K562 (cell line): ENCODE measurements around the gene CRYBG1. TPM values are rescaled to one million over a fixed set of nuclear protein-coding genes. Genes with fewer than 3 reads are reported as not detected.

Experiments
- ATAC-seq: fragments of 200-7000 bp; cut with Tn5 transposase; 3 replicates; pipeline ENCODE4 v1.9.1; 2020; ENCODE audit warnings: moderate library complexity
- BruUV-seq: library from RNA; stranded (reverse); fragments of 400-500 nt; replicated peaks from 2 replicates; lab custom pipeline; 2021; lab: Mats Ljungman, UMichigan
- CTCF ChIA-PET: fragments of 300-600 bp; formaldehyde crosslinking; extraction: SDS; loops from one replicate; lab custom pipeline; 2021; ENCODE audit warnings: low intra/inter-chr PET ratio; lab: Yijun Ruan, JAX
- POLR2A ChIA-PET: fragments of 300-600, 350-650 bp; sonication (Branson Sonifier 250); formaldehyde crosslinking; extraction: SDS; loops from one replicate; lab custom pipeline; 2021; ENCODE audit warnings: antibody characterized with exemption, inconsistent platforms; lab: Yijun Ruan, JAX
- DNase-seq, 4 experiments: peaks; one replicate each; pipeline versions ENCODE4 v3.0.0 to v3.0.0-alpha.2; 2011 to 2018; ENCODE audit warnings: low spot score in 3 of 4, mixed read lengths in 3 of 4; ENCODE audit errors: extremely low read depth in 1 of 4
- FAIRE-seq: peaks from 2 replicates; lab custom pipeline; 2011; peaks lifted over from hg19 to GRCh38; lab: Jason Lieb, UNC
- H2AFZ ChIP-seq: 2 replicates; pipeline ENCODE4 v1.6.0; 2011; ENCODE audit warnings: low read depth, low read length, control low read depth, inconsistent platforms
- H3K27ac ChIP-seq: fragments of 200-600 bp; 3 replicates; pipeline ENCODE4 v1.8.0; 2011; ENCODE audit warnings: low read depth, mild to moderate bottlenecking, control low read depth, inconsistent platforms, low read length, moderate library complexity, mixed read lengths; ENCODE audit errors: extremely low read depth
- H3K27me3 ChIP-seq, 2 experiments: fragments of 300-600 bp in 1 of 2; 2 replicates in 1 of 2; 3 replicates in 1 of 2; pipeline versions ENCODE4 v1.6.0 to v1.8.0; 2011; ENCODE audit warnings: inconsistent platforms in 2 of 2, low read length in 2 of 2, mild to moderate bottlenecking in 1 of 2, mixed read lengths in 1 of 2, moderate library complexity in 1 of 2; ENCODE audit not compliant: control insufficient read depth in 2 of 2, insufficient read depth in 2 of 2
- H3K36me3 ChIP-seq: fragments of 300-600 bp; 3 replicates; pipeline ENCODE4 v1.8.0; 2011; ENCODE audit warnings: mild to moderate bottlenecking, low read length, inconsistent platforms; ENCODE audit not compliant: control insufficient read depth, insufficient read depth
- H3K4me1 ChIP-seq, 2 experiments: fragments of 200-600 bp in 1 of 2; replicated peaks in 1 of 2; 2 replicates in 1 of 2; 3 replicates in 1 of 2; pipeline versions ENCODE4 v1.5.1 to v1.8.0; 2011; ENCODE audit warnings: inconsistent platforms in 2 of 2, low read length in 2 of 2, mild to moderate bottlenecking in 1 of 2, mixed read lengths in 1 of 2, moderate library complexity in 1 of 2; ENCODE audit not compliant: control insufficient read depth in 2 of 2, insufficient read depth in 2 of 2
- H3K4me2 ChIP-seq: 2 replicates; pipeline ENCODE4 v1.6.1; 2011; ENCODE audit warnings: low read length, control low read depth, inconsistent platforms, mixed read lengths; ENCODE audit not compliant: insufficient read depth
- H3K4me3 ChIP-seq: fragments of 200-600 bp; sonication (generic), shearing (Covaris generic); 2 replicates; pipeline ENCODE4 v1.5.1; 2016; ENCODE audit warnings: control low read depth, inconsistent platforms
- H3K79me2 ChIP-seq: fragments of 200-600 bp; 3 replicates; pipeline ENCODE4 v1.8.0; 2011; ENCODE audit warnings: low read length, inconsistent platforms; ENCODE audit not compliant: control insufficient read depth, insufficient read depth
- H3K9ac ChIP-seq, 2 experiments: 2 replicates each; pipeline versions ENCODE4 v1.6.0 to v1.6.1; 2011; ENCODE audit warnings: low read depth in 2 of 2, low read length in 2 of 2, control low read depth in 1 of 2, inconsistent platforms in 1 of 2, mild to moderate bottlenecking in 1 of 2, mixed read lengths in 1 of 2; ENCODE audit not compliant: insufficient read depth in 1 of 2
- H3K9me1 ChIP-seq: one replicate; pipeline ENCODE4 v1.6.0; 2011; ENCODE audit warnings: inconsistent platforms, mild to moderate bottlenecking, low read length, moderate library complexity; ENCODE audit not compliant: control insufficient read depth, insufficient read depth
- H3K9me3 ChIP-seq: replicated peaks from 2 replicates; pipeline ENCODE4 v1.5.1; 2011; ENCODE audit warnings: low read depth, low read length, inconsistent platforms; ENCODE audit not compliant: control insufficient read depth, insufficient read depth
- H4K20me1 ChIP-seq: replicated peaks from 2 replicates; pipeline ENCODE4 v1.6.1; 2011; ENCODE audit warnings: low read length, inconsistent platforms, mixed read lengths; ENCODE audit not compliant: control insufficient read depth, insufficient read depth
- ASH1L ChIP-seq: fragments of 450-650 bp; IDR thresholded peaks from 2 replicates; pipeline ENCODE4 v1.6.1; 2018; ENCODE audit warnings: borderline replicate concordance, mild to moderate bottlenecking, low read depth; ENCODE audit not compliant: partially characterized antibody
- BACH1 ChIP-seq: fragments of 200-800 bp; sonication (Bioruptor generic); IDR thresholded peaks from 2 replicates; pipeline ENCODE4 v1.6.1; 2016; ENCODE audit warnings: missing genetic modification characterization, missing compliant biosample characterization
- CEBPG ChIP-seq, 3 experiments: fragments of 200-800 bp in 1 of 3; sonication (Bioruptor generic) in 1 of 3; sonication (generic) in 1 of 3; formaldehyde crosslinking in 1 of 3; IDR thresholded peaks in 2 of 3; conservative IDR thresholded peaks in 1 of 3; 2 replicates each; pipeline versions ENCODE4 v1.6.1 to v1.8.0; 2016 to 2022; ENCODE audit warnings: missing compliant biosample characterization in 2 of 3, missing genetic modification characterization in 2 of 3, mild to moderate bottlenecking in 1 of 3, missing genetic modification reagents in 1 of 3
- HDAC2 ChIP-seq: fragments of 450-650 bp; IDR thresholded peaks from 2 replicates; pipeline ENCODE4 v1.6.1; 2016; ENCODE audit warnings: mild to moderate bottlenecking
- KAT7 ChIP-seq: sonication (generic); formaldehyde crosslinking; IDR thresholded peaks from 2 replicates; pipeline ENCODE4 v1.8.0; 2022; ENCODE audit warnings: missing genetic modification reagents, mild to moderate bottlenecking, borderline replicate concordance
- NCOA1 ChIP-seq: fragments of 450-650 bp; IDR thresholded peaks from 2 replicates; pipeline ENCODE4 v1.6.1; 2016; ENCODE audit warnings: low read depth
- NFRKB ChIP-seq: fragments of 450-650 bp; IDR thresholded peaks from 2 replicates; pipeline ENCODE4 v1.6.1; 2016; ENCODE audit warnings: low read depth
- POLR2A ChIP-seq: fragments of 450-650 bp; conservative IDR thresholded peaks from 2 replicates; pipeline ENCODE4 v1.6.1; 2016
- XRCC5 ChIP-seq: fragments of 200-400 bp; formaldehyde crosslinking; IDR thresholded peaks from 2 replicates; pipeline ENCODE4 v1.6.1; 2017; ENCODE audit warnings: low read depth, mild to moderate bottlenecking, low read length
- ZNF764 ChIP-seq: fragments of 250-450 bp; sonication (Bioruptor Pico); IDR thresholded peaks from 2 replicates; pipeline ENCODE4 v1.4.0; 2020; ENCODE audit warnings: low read depth, mild to moderate bottlenecking, moderate library complexity
- WGBS: fragments of 100-300 bp; shearing (Covaris generic); methylation state at CpG from one replicate; pipeline ENCODE4 v1.1.6; 2016; ENCODE audit warnings: low coverage, mixed read lengths; ENCODE audit not compliant: insufficient coverage; ENCODE audit errors: missing lambda C conversion rate; 5-methylcytosine and 5-hydroxymethylcytosine counted together
- in situ Hi-C: fragments of 300-500 bp; cut with MboI; formaldehyde crosslinking; loops from 4 replicates; pipeline ENCODE4 v1.15.0; 2018; ENCODE audit warnings: inconsistent platforms, mixed read lengths
- intact Hi-C: fragments of 100-400 bp; cut with micrococcal nuclease; formaldehyde crosslinking; loops from 2 replicates; pipeline ENCODE4 v1.14.2; 2022
- polyA plus RNA-seq, 8 experiments: library from polyadenylated mRNA; depleted of rRNA in 4 of 8; stranded (reverse) in 5 of 8; unstranded in 3 of 8; fragments of >200 nt; fragmentation: Nextera tagmentation in 2 of 8; fragmentation: Illumina TruSeq in 1 of 8; extraction: Ambion mirVana in 2 of 8; extraction: Trizol in 1 of 8; gene quantifications; 2 replicates each; pipeline versions ENCODE4 v1.2.1 to v1.2.3, GENCODE V29; 2011 to 2014; ENCODE audit warnings: inconsistent platforms in 1 of 8, missing spikeins in 1 of 8
- total RNA-seq, 7 experiments: library from RNA; depleted of rRNA in 6 of 7; stranded (reverse); fragments of >200 nt in 6 of 7; fragmentation: Illumina TruSeq in 2 of 7; extraction: Trizol in 2 of 7; gene quantifications; 2 replicates each; pipeline versions ENCODE4 v1.2.1 to v1.2.3, GENCODE V29; 2011 to 2021; ENCODE audit warnings: low replicate concordance in 1 of 7
- TF ChIP-seq, protein P1 (sequence below): IDR thresholded peaks from 3 replicates; pipeline ENCODE4 v1.6.1; 2011; ENCODE audit warnings: borderline replicate concordance, mild to moderate bottlenecking; ENCODE audit not compliant: insufficient read length, insufficient read depth
- TF ChIP-seq, protein P2 (sequence below), 2 experiments: fragments of 450-650 bp in 1 of 2; sonication (generic) in 1 of 2; formaldehyde crosslinking in 1 of 2; IDR thresholded peaks in 1 of 2; conservative IDR thresholded peaks in 1 of 2; 2 replicates each; pipeline versions ENCODE4 v1.6.1 to v1.8.1; 2016 to 2023; ENCODE audit warnings: mild to moderate bottlenecking in 2 of 2, moderate library complexity in 2 of 2, inconsistent platforms in 1 of 2, missing genetic modification reagents in 1 of 2
- TF ChIP-seq, protein P3 (sequence below): IDR thresholded peaks from 2 replicates; pipeline ENCODE4 v1.6.1; 2011; ENCODE audit not compliant: insufficient read length; ENCODE audit errors: extremely low read depth

The CRYBG1 gene
- total and polyA plus RNA-seq, 9 of the 15 experiments (the other 6 are each of a cell fraction or from before 2014, with no cell fraction given): 0.07 to 0.47 (median 0.11) TPM

DNA sequence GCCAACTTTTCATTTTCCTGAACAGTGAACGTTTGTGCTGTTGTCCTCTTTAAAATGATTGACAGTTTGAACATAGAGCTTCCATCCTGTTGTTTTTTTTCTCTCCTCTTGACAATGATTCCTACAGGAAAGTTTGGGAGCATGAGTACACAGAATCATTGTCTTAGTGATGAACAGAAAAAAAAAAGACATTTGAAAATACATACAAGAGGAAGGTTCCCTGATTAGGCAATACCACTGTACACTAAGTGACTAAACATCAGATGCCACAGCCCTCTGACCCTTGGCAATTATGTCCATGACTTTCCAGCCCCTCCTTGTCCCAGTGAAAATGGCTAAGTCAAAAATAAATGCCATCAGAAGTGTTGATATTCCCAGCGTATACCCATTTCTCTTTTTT is 197.3 kb downstream of the CRYBG1 start:
- no peaks in the 10 kb centered on the region for H3K9me1 ChIP-seq
- BruUV-seq: no TSS peak
- DNase-seq (no peak), ATAC-seq (no peak)
- intact Hi-C loops: no loop called here
- no peak overlapping the region for H2AFZ ChIP-seq
- H3K36me3 ChIP-seq: no peaks in the 10 kb centered on the region
- H3K4me3 ChIP-seq: no peak overlapping the region
- no peak for TF ChIP-seq CEBPG (CRISPR knock-in tag; IDR thresholded peaks at IDR 0.05)
- 0 out of 4 replicates have a peak, but pooled peaks of 1 of the 2 experiments have one; percentile 46 for TF ChIP-seq CEBPG (tag; conservative IDR thresholded peaks at IDR 0.05 in 1 of 2, IDR thresholded peaks at IDR 0.05 in 1 of 2)
- TF ChIP-seq KAT7: no peak
- TF ChIP-seq, all 486 proteins: peak for 1
- FAIRE-seq: no peak
- in situ Hi-C loops: loop anchor here (25.0 kb wide), 1 partner anchor 429 kb away; no protein-coding TSS in a partner anchor
- POLR2A ChIA-PET: no interaction called here
- H4K20me1 ChIP-seq: no peaks in the 10 kb centered on the region
- H3K4me2 ChIP-seq: no peak overlapping the region
- no peaks in the 10 kb centered on the region for H3K4me1 ChIP-seq
- peaks cover 8 to 18% of the 10 kb centered on the region in 2 experiments; a peak in 3 of 5 replicates for H3K27me3 ChIP-seq
- H3K27ac ChIP-seq: no peak overlapping the region
- no peaks in the 10 kb centered on the region for H3K79me2 ChIP-seq
- no peaks in the 10 kb centered on the region for H3K9me3 ChIP-seq
- H3K9ac ChIP-seq: no peak overlapping the region
- CTCF ChIA-PET: interaction anchor here (0.5 to 2.8 kb wide), 3 partner anchors 111 to 1146 kb away, joined by 3 to 20 read pairs (median 3); no protein-coding TSS in a partner anchor
- WGBS: 13% methylated on average over 1 of the region's 2 CpGs

DNA sequence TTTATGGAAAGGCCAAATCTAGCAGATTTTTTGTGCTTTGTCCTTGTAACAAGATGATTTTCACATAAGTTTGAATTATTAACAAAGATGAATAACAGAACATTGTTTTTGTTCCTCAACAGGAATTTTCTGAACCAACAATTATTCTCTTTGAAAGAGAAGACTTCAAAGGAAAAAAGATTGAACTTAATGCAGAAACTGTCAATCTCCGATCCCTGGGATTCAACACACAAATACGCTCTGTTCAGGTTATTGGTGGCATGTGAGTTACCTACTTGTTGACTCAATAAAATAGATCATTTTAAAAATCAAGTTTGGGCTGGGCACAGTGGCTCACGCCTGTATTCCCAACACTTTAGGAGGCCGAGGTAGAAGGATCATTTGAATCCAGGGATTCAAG is 197.8 kb downstream of the CRYBG1 start:
- H4K20me1 ChIP-seq: no peaks in the 10 kb centered on the region
- no peaks in the 10 kb centered on the region for H3K36me3 ChIP-seq
- no peak overlapping the region for H3K4me3 ChIP-seq
- in situ Hi-C loops (loop anchor here (25.0 kb wide), 1 partner anchor 429 kb away; no protein-coding TSS in a partner anchor), intact Hi-C loops (no loop called here)
- 41% methylated on average over 4 of the region's 4 CpGs for WGBS
- no peaks in the 10 kb centered on the region for H3K4me1 ChIP-seq
- H3K79me2 ChIP-seq: no peaks in the 10 kb centered on the region
- H3K27me3 ChIP-seq: peaks cover 6 to 12% of the 10 kb centered on the region in 2 experiments; a peak in 3 of 5 replicates
- no peaks in the 10 kb centered on the region for H3K9me1 ChIP-seq
- POLR2A ChIA-PET: no interaction called here
- no peak overlapping the region for H3K9ac ChIP-seq
- no peak overlapping the region for H3K4me2 ChIP-seq
- no peaks in the 10 kb centered on the region for H3K9me3 ChIP-seq
- no peak overlapping the region for H2AFZ ChIP-seq
- FAIRE-seq (no peak), ATAC-seq (no peak), DNase-seq (no peak)
- H3K27ac ChIP-seq: no peak overlapping the region
- BruUV-seq: no TSS peak
- CTCF ChIA-PET: interaction anchor here (0.5 to 0.6 kb wide), 2 partner anchors 387 to 1145 kb away, joined by 3 read pairs; no protein-coding TSS in a partner anchor
- TF ChIP-seq BACH1 (tag) (no peak), POLR2A (no peak), ZNF764 (CRISPR knock-in tag) (no peak), NFRKB (no peak), NCOA1 (no peak), ASH1L (no peak), HDAC2 (no peak), XRCC5 (no peak)
- TF ChIP-seq, protein P1, sequence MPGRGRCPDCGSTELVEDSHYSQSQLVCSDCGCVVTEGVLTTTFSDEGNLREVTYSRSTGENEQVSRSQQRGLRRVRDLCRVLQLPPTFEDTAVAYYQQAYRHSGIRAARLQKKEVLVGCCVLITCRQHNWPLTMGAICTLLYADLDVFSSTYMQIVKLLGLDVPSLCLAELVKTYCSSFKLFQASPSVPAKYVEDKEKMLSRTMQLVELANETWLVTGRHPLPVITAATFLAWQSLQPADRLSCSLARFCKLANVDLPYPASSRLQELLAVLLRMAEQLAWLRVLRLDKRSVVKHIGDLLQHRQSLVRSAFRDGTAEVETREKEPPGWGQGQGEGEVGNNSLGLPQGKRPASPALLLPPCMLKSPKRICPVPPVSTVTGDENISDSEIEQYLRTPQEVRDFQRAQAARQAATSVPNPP: no peak
- TF ChIP-seq, protein P2, sequence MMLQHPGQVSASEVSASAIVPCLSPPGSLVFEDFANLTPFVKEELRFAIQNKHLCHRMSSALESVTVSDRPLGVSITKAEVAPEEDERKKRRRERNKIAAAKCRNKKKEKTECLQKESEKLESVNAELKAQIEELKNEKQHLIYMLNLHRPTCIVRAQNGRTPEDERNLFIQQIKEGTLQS (IDR thresholded peaks at IDR 0.05): no peak
- TF ChIP-seq, protein P2 (CRISPR knock-in tag; conservative IDR thresholded peaks at IDR 0.05): no peak
- TF ChIP-seq, protein P3, sequence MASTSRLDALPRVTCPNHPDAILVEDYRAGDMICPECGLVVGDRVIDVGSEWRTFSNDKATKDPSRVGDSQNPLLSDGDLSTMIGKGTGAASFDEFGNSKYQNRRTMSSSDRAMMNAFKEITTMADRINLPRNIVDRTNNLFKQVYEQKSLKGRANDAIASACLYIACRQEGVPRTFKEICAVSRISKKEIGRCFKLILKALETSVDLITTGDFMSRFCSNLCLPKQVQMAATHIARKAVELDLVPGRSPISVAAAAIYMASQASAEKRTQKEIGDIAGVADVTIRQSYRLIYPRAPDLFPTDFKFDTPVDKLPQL: no peak
